Astrocyte (in vitro differentiated cells and primary cell): ENCODE results near the gene XG. TPM values are rescaled to one million over a fixed set of nuclear protein-coding genes. Genes with fewer than 3 reads are reported as not detected.
A peak's percentile ranks its signal among the peaks of the same experiment; 100 is the strongest.

Source experiments
- DNase-seq: peaks from one replicate; pipeline ENCODE4 v3.0.0-alpha.2; 2010; ENCODE audit warnings: low read depth
- FAIRE-seq: peaks from 2 replicates; lab custom pipeline; 2011; peaks lifted over from hg19 to GRCh38; lab: Jason Lieb, UNC
- H2AFZ ChIP-seq: 2 replicates; pipeline ENCODE4 v1.6.0; 2012; ENCODE audit warnings: low read depth, low read length, inconsistent platforms
- H3K27ac ChIP-seq: 2 replicates; pipeline ENCODE4 v1.5.1; 2011; ENCODE audit warnings: low read depth, low read length, inconsistent platforms
- H3K27me3 ChIP-seq: 2 replicates; pipeline ENCODE4 v1.6.0; 2011; ENCODE audit warnings: low read length, inconsistent platforms; ENCODE audit not compliant: insufficient read depth
- H3K36me3 ChIP-seq: 2 replicates; pipeline ENCODE4 v1.5.1; 2011; ENCODE audit warnings: low read length, inconsistent platforms; ENCODE audit not compliant: insufficient read depth
- H3K4me1 ChIP-seq: 2 replicates; pipeline ENCODE4 v1.5.1; 2011; ENCODE audit warnings: low read length, inconsistent platforms; ENCODE audit not compliant: insufficient read depth
- H3K4me2 ChIP-seq: 2 replicates; pipeline ENCODE4 v1.6.0; 2012; ENCODE audit warnings: low read length, inconsistent platforms
- H3K4me3 ChIP-seq: 2 replicates; pipeline ENCODE4 v1.5.1; 2011; ENCODE audit warnings: low read depth, mild to moderate bottlenecking, low read length, inconsistent platforms; ENCODE audit not compliant: insufficient read depth
- H3K79me2 ChIP-seq: 2 replicates; pipeline ENCODE4 v1.6.0; 2012; ENCODE audit warnings: mild to moderate bottlenecking, low read length, inconsistent platforms; ENCODE audit not compliant: insufficient read depth
- H3K9ac ChIP-seq: 2 replicates; pipeline ENCODE4 v1.6.0; 2012; ENCODE audit warnings: mild to moderate bottlenecking, low read length, inconsistent platforms
- H3K9me3 ChIP-seq: 2 replicates; pipeline ENCODE4 v1.5.1; 2012; ENCODE audit warnings: low read depth, mild to moderate bottlenecking, low read length, inconsistent platforms; ENCODE audit not compliant: insufficient read depth
- H4K20me1 ChIP-seq: 2 replicates; pipeline ENCODE4 v1.6.0; 2012; ENCODE audit warnings: low read length, inconsistent platforms; ENCODE audit not compliant: insufficient read depth
- H3K27ac Mint-ChIP-seq: one replicate; pipeline ENCODE4 v1.8.0; 2021; ENCODE audit warnings: mild to moderate bottlenecking, mixed read lengths; ENCODE audit not compliant: unreplicated experiment
- H3K27me3 Mint-ChIP-seq: one replicate; pipeline ENCODE4 v1.8.0; 2021; ENCODE audit warnings: low read depth, mixed read lengths; ENCODE audit not compliant: unreplicated experiment
- H3K36me3 Mint-ChIP-seq: one replicate; pipeline ENCODE4 v1.8.0; 2021; ENCODE audit warnings: low read depth, mixed read lengths; ENCODE audit not compliant: unreplicated experiment
- H3K4me1 Mint-ChIP-seq: one replicate; pipeline ENCODE4 v1.8.0; 2021; ENCODE audit warnings: low read depth, mixed read lengths; ENCODE audit not compliant: unreplicated experiment
- H3K4me3 Mint-ChIP-seq: one replicate; pipeline ENCODE4 v1.8.0; 2021; ENCODE audit warnings: mild to moderate bottlenecking, moderate library complexity, mixed read lengths; ENCODE audit not compliant: unreplicated experiment
- H3K9me3 Mint-ChIP-seq: one replicate; pipeline ENCODE4 v1.8.0; 2021; ENCODE audit warnings: mild to moderate bottlenecking, mixed read lengths; ENCODE audit not compliant: unreplicated experiment
- EZH2 ChIP-seq: IDR thresholded peaks from 2 replicates; pipeline ENCODE4 v1.6.1; 2012; ENCODE audit warnings: mild to moderate bottlenecking, low read length, inconsistent platforms; ENCODE audit not compliant: insufficient read depth
- total RNA-seq: library from RNA; stranded (reverse); gene quantifications from 2 replicates; pipeline ENCODE4 v1.2.1, GENCODE V29; 2021
- TF ChIP-seq, protein P1 (sequence below): IDR thresholded peaks from 2 replicates; pipeline ENCODE4 v1.5.1; 2011; ENCODE audit warnings: low read depth, mild to moderate bottlenecking, inconsistent platforms, low read length, moderate library complexity; ENCODE audit not compliant: insufficient read depth

Gene XG
- total RNA-seq, 1 donor from 2014 or later, result 0.30 TPM

DNA sequence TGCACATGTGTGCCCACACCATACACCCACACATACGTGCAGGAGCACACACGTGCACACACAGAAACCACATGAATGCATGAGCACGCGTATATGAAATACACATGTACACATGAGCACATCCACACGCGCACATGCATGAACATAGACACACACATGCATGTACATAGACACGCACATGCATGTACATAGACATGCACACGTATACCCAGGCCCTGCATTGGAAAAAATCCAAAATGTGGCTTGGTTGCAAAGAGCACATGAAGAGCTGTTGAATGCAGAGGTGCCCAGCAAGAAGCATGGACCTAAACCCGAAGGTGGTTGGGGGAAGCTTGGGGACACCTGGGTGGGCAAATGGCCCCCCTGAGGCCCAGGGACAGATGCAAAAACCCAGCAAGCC is 42.3 kb upstream of the XG start:
- Histone ChIP-seq H3K9me3 (no peaks in the 10 kb centered on the region), H3K79me2 (peaks cover 92% of the 10 kb centered on the region), H3K27ac (peak overlapping the region; percentile 84), H4K20me1 (peaks cover 86% of the 10 kb centered on the region), H3K4me1 (peaks cover 52% of the 10 kb centered on the region), H2AFZ (no peak overlapping the region), H3K4me2 (peak overlapping the region; percentile 82), H3K36me3 (peaks cover 15% of the 10 kb centered on the region), H3K9ac (peak overlapping the region; percentile 73), H3K4me3 (no peak overlapping the region), H3K27me3 (no peaks in the 10 kb centered on the region)
- H3K4me1 Mint-ChIP-seq, result peaks cover 47% of the 10 kb centered on the region
- H3K4me3 Mint-ChIP-seq, result no peak overlapping the region
- no peak for TF ChIP-seq EZH2
- TF ChIP-seq, protein P1, sequence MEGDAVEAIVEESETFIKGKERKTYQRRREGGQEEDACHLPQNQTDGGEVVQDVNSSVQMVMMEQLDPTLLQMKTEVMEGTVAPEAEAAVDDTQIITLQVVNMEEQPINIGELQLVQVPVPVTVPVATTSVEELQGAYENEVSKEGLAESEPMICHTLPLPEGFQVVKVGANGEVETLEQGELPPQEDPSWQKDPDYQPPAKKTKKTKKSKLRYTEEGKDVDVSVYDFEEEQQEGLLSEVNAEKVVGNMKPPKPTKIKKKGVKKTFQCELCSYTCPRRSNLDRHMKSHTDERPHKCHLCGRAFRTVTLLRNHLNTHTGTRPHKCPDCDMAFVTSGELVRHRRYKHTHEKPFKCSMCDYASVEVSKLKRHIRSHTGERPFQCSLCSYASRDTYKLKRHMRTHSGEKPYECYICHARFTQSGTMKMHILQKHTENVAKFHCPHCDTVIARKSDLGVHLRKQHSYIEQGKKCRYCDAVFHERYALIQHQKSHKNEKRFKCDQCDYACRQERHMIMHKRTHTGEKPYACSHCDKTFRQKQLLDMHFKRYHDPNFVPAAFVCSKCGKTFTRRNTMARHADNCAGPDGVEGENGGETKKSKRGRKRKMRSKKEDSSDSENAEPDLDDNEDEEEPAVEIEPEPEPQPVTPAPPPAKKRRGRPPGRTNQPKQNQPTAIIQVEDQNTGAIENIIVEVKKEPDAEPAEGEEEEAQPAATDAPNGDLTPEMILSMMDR, result no peak
- FAIRE-seq (no peak), DNase-seq (no peak)
- peak overlapping the region; percentile 97 for H3K27ac Mint-ChIP-seq
- no peaks in the 10 kb centered on the region for H3K27me3 Mint-ChIP-seq
- no peaks in the 10 kb centered on the region for H3K36me3 Mint-ChIP-seq
- H3K9me3 Mint-ChIP-seq, result no peaks in the 10 kb centered on the region

DNA sequence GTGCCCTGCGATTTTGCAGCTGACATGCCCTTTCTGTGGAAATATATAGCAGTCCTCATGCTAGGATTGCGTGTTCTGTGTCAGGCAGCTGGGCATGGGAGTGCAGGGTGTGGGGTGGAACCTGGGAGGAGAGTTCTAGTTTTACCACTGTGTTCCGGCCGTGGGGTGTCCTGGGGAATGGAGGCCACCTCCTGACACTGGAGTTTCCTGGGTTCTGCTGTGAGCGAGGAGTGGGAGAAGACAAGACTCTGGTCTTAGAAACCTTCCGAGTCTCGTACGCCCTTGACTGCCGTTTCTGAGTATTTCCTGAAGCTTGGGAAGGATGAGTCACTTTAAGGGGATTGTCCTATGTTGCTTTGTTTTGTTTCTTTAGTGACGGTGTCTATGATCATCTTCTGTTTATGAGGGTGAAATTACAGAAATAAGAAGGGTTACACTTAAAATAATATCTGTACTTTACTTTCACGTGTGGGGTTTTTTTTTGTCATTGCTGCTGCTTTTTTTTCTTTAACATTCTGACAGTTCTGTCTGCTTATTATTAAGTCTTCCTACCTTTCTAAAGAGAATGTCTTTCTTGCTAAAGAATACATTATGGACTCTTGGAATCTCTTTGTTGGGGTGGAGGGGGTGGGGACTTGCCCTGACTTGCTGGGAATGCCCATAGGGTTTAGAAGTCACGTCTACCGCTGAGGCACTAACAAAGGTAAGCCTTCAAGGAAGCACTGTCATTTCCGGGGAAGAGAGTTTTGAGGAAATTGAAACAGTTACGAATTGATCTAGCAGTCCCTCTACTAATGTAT is 41.6 kb upstream of the XG start:
- H3K79me2 ChIP-seq, result peaks cover 91% of the 10 kb centered on the region
- H2AFZ ChIP-seq, result no peak overlapping the region
- Mint-ChIP-seq H3K27me3 (no peaks in the 10 kb centered on the region), H3K27ac (peak overlapping the region; percentile 97), H3K36me3 (peaks cover 4% of the 10 kb centered on the region), H3K9me3 (no peaks in the 10 kb centered on the region), H3K4me1 (peaks cover 46% of the 10 kb centered on the region), H3K4me3 (peak overlapping the region; percentile 75)
- H3K36me3 ChIP-seq, result peaks cover 15% of the 10 kb centered on the region
- H3K27ac ChIP-seq, result peak overlapping the region; percentile 84
- H3K4me3 ChIP-seq, result peak overlapping the region; percentile 27
- no peaks in the 10 kb centered on the region for H3K9me3 ChIP-seq
- FAIRE-seq, result no peak
- peak overlapping the region; percentile 73 for H3K9ac ChIP-seq
- peak; percentile 67 for DNase-seq
- peak overlapping the region; percentile 82 for H3K4me2 ChIP-seq
- H4K20me1 ChIP-seq, result peaks cover 86% of the 10 kb centered on the region
- peaks cover 45% of the 10 kb centered on the region for H3K4me1 ChIP-seq
- no peak for TF ChIP-seq EZH2
- TF ChIP-seq, protein P1, result no peak
- no peaks in the 10 kb centered on the region for H3K27me3 ChIP-seq

DNA sequence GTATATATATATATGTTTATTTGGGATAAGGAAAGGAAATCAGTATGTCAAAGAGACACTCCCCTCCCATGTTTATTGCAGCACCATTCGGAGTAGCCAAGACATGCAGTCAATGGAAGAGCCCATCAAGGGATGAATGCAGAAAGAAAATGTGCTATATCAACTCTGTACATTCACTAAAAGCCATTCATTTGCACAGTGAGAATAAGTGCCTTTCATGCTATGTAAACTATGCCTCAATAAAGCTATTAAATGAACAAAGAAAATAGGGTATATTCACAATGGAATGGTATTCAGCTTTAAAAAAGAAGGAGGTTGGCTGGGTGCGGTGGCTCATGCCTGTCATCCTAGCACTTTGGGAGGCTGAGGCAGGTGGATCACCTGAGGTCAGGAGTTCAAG is 40.4 kb upstream of the XG start:
- H3K27me3 Mint-ChIP-seq, result no peaks in the 10 kb centered on the region
- no peaks in the 10 kb centered on the region for H3K9me3 Mint-ChIP-seq
- H3K27ac ChIP-seq, result no peak overlapping the region
- no peak overlapping the region for H3K4me2 ChIP-seq
- no peak for FAIRE-seq
- H3K4me1 Mint-ChIP-seq, result peaks cover 41% of the 10 kb centered on the region
- H3K4me3 ChIP-seq, result no peak overlapping the region
- H3K36me3 ChIP-seq, result peaks cover 18% of the 10 kb centered on the region
- peaks cover 87% of the 10 kb centered on the region for H4K20me1 ChIP-seq
- H3K4me3 Mint-ChIP-seq, result no peak overlapping the region
- H3K27me3 ChIP-seq, result no peaks in the 10 kb centered on the region
- TF ChIP-seq, protein P1, result no peak
- TF ChIP-seq EZH2, result no peak
- peaks cover 39% of the 10 kb centered on the region for H3K4me1 ChIP-seq
- peaks cover 9% of the 10 kb centered on the region for H3K36me3 Mint-ChIP-seq
- H3K9ac ChIP-seq, result no peak overlapping the region
- H3K9me3 ChIP-seq, result no peaks in the 10 kb centered on the region
- DNase-seq, result no peak
- no peak overlapping the region for H2AFZ ChIP-seq
- H3K79me2 ChIP-seq, result peaks cover 88% of the 10 kb centered on the region
- no peak overlapping the region for H3K27ac Mint-ChIP-seq
